Occipital lobe (tissue), 1 donor: ENCODE data around the gene VNN1. TPM values are rescaled to one million over a fixed set of nuclear protein-coding genes. Genes with fewer than 3 reads are reported as not detected.

ENCODE experiments used
- total RNA-seq: library from RNA; depleted of rRNA; stranded (reverse); fragments of >200 nt; gene quantifications from one replicate; pipeline ENCODE4 v1.2.3, GENCODE V29; 2014

Gene VNN1
- total RNA-seq, 1 donor from 2014 or later, result not detected

Other genes with a start within 250 kb of the VNN1 start
- 84.5 TPM for gene STX7, start 200.9 kb downstream of the VNN1 start, total RNA-seq
- gene TAAR9, start 175.8 kb downstream of the VNN1 start, total RNA-seq, result 0.31 TPM
- gene TAAR8, start 161.4 kb downstream of the VNN1 start, total RNA-seq, result not detected
- not detected for gene TAAR6, start 143.7 kb downstream of the VNN1 start, total RNA-seq
- not detected for gene TAAR5, start 124.3 kb downstream of the VNN1 start, total RNA-seq
- not detected for gene TAAR2, start 89.8 kb downstream of the VNN1 start, total RNA-seq
- not detected for gene TAAR1, start 54.9 kb downstream of the VNN1 start, total RNA-seq
- gene VNN2, start 43.8 kb upstream of the VNN1 start, total RNA-seq, result 0.94 TPM
- 16.4 TPM for gene SLC18B1, start 84.6 kb upstream of the VNN1 start, total RNA-seq
- 772 TPM for gene RPS12, start 100.5 kb upstream of the VNN1 start, total RNA-seq